HepG2 (cell line): ENCODE measurements around the gene SAMD8.

Experiments
- CTCF ChIP-seq: sonication (generic); formaldehyde crosslinking; IDR thresholded peaks from 2 replicates; pipeline ENCODE4 v1.5.0; 2020; ENCODE audit warnings: mild to moderate bottlenecking, missing genetic modification reagents, moderate library complexity
- MYC ChIP-seq: sonication (generic); formaldehyde crosslinking; IDR thresholded peaks from 2 replicates; pipeline ENCODE4 v1.9.0; 2021; ENCODE audit warnings: missing genetic modification reagents, borderline replicate concordance
- ZFP36 ChIP-seq: fragments of 150-350 bp; IDR thresholded peaks from 2 replicates; pipeline ENCODE4 v1.6.1; 2018; ENCODE audit warnings: borderline replicate concordance, low read length, low read depth; ENCODE audit not compliant: partially characterized antibody

- TF ChIP-seq MYC (CRISPR knock-in tag): 0 out of 2 replicates have a peak, but pooled peaks have one; percentile 53
- TF ChIP-seq ZFP36: no peak
- TF ChIP-seq CTCF (CRISPR knock-in tag): peak; percentile 75
Measured at GRCh38 chr10:75108684-75109458, 2.6 kb upstream of the SAMD8 start.
